ENCODE data around the gene ANKRD39. TPM values are rescaled to one million over a fixed set of nuclear protein-coding genes. Genes with fewer than 3 reads are reported as not detected.

ANKRD39 gene
- total RNA-seq, 1 experiment from 2014 or later, result 19.3 TPM

DNA sequence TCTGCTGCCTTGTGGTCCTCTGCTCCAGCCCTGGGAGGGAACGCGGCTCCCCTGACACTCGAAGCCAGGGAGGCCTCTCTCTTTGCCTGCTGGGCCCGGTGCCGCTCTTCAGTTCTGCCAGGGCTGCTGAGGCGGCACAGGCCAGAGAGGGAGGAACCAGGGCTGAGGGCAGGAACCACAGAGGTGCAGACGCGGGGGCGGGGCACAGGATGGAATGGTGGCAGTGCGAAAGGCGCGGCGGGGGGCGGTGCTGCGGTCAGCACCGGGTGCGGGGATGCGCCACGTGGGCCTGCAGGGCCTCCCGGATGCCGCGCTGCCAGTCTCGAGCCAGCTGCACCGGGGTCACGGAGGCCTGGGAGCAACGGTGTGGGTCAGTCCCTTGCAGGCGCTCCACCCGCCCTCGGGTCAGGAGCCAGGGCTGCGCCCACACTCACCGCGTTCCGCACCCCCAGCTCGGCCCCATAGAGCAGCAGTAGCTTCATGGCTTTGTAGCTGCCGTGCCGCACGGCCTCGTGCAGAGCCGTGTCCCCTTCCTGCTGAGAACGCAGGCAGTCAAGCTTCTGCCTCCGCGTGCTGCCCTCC lies 18.4 kb downstream of the ANKRD39 start:
- Mint-ChIP-seq H3K4me1 (ENCODE audit: low read depth, unreplicated experiment) (peaks cover 9% of the 10 kb centered on the region), H3K4me3 (ENCODE audit: unreplicated experiment) (no peak overlapping the region), H3K27me3 (ENCODE audit: insufficient read depth, unreplicated experiment) (no peaks in the 10 kb centered on the region), H3K9me3 (ENCODE audit: unreplicated experiment) (no peaks in the 10 kb centered on the region), H3K27ac (ENCODE audit: unreplicated experiment) (no peak overlapping the region), H3K36me3 (ENCODE audit: insufficient read depth, unreplicated experiment) (peaks cover 78% of the 10 kb centered on the region)
- Histone ChIP-seq H3K9me3 (no peaks in the 10 kb centered on the region), H3K27me3 (replicated peaks; ENCODE audit: control insufficient read depth, insufficient read depth, low read length) (no peaks in the 10 kb centered on the region), H3K4me1 (peaks cover 8% of the 10 kb centered on the region; the same call in 1 of the 2 replicates), H3K36me3 (ENCODE audit: control insufficient read depth, insufficient read depth, low read length) (no peaks in the 10 kb centered on the region; the same call in none of the 2 replicates), H3K4me3 (ENCODE audit: low read depth, low read length) (no peak overlapping the region)
- POLR2A ChIA-PET, result no interaction called here
- intact Hi-C loops (cut with micrococcal nuclease; ENCODE audit: unreplicated experiment), result no loop called here
- DNase-seq, result no peak
- no TSS peak for BruUV-seq (replicated peaks)
- TF ChIP-seq, protein P1, sequence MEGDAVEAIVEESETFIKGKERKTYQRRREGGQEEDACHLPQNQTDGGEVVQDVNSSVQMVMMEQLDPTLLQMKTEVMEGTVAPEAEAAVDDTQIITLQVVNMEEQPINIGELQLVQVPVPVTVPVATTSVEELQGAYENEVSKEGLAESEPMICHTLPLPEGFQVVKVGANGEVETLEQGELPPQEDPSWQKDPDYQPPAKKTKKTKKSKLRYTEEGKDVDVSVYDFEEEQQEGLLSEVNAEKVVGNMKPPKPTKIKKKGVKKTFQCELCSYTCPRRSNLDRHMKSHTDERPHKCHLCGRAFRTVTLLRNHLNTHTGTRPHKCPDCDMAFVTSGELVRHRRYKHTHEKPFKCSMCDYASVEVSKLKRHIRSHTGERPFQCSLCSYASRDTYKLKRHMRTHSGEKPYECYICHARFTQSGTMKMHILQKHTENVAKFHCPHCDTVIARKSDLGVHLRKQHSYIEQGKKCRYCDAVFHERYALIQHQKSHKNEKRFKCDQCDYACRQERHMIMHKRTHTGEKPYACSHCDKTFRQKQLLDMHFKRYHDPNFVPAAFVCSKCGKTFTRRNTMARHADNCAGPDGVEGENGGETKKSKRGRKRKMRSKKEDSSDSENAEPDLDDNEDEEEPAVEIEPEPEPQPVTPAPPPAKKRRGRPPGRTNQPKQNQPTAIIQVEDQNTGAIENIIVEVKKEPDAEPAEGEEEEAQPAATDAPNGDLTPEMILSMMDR (IDR thresholded peaks at IDR 0.05; ENCODE audit: insufficient read depth in 1 of 2, low read depth in 1 of 2, low read length in 1 of 2, severe bottlenecking in 1 of 2, unreplicated experiment in 1 of 2), result no peak
- CTCF ChIA-PET, result interaction anchor here (1.3 kb wide), 1 partner anchor 20 kb away, joined by 4 read pairs; no protein-coding TSS in a partner anchor

DNA sequence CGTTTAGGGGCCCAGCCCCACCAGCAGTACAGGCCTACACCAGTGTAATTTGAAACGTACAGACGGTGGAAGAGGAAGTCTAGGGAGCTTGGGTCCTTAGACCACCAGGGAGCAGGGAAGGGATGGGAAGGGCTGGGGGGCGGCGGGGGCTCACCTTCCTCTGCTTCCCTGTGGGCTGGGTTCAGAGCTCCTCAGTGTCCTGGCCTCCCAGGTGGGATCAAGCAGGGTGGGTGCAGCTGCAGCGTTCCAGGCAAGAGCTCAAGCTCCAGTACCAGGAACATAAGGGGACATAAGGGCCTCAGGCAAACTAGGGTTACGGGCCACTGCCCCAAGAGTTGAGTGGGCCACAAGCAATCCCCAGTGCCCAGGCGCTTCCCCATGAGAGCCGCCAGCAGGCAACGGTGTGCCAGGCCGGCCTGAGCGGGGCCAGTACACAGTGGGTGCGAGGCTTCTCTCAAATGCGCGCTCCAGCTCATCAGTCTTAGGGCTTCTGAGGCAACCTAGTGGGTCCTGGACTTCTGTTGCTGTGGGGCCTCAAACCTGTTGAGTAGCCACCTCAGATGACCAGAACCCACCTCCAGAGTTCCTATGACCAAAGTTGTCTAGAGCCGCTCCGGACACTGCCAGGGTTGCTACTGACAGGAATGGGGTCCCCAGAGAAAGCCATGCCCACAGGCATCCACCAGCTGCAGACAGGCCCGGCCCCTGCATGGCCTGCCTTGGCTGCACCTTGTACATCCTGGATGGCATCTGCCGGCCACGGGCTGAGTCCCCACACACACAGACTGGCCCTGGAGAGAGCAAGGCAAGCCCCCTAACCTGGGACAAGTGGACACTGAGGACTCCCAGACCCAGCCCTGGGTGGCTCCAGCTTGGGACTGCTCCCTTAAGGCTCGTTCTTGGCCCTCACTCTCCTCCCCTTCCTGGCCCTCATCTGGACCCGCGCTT lies 19.2 kb downstream of the ANKRD39 start:
- intact Hi-C loops (cut with micrococcal nuclease; ENCODE audit: unreplicated experiment), result no loop called here
- POLR2A ChIA-PET, result no interaction called here
- Histone ChIP-seq H3K4me1 (peaks cover 12% of the 10 kb centered on the region), H3K4me3 (ENCODE audit: low read depth, low read length) (no peak overlapping the region), H3K36me3 (ENCODE audit: control insufficient read depth, insufficient read depth, low read length) (no peaks in the 10 kb centered on the region; the same call in none of the 2 replicates), H3K27me3 (replicated peaks; ENCODE audit: control insufficient read depth, insufficient read depth, low read length) (no peaks in the 10 kb centered on the region), H3K9me3 (no peaks in the 10 kb centered on the region)
- Mint-ChIP-seq H3K9me3 (ENCODE audit: unreplicated experiment) (no peaks in the 10 kb centered on the region), H3K4me1 (ENCODE audit: low read depth, unreplicated experiment) (peaks cover 9% of the 10 kb centered on the region), H3K27me3 (ENCODE audit: insufficient read depth, unreplicated experiment) (no peaks in the 10 kb centered on the region), H3K27ac (ENCODE audit: unreplicated experiment) (no peak overlapping the region), H3K4me3 (ENCODE audit: unreplicated experiment) (no peak overlapping the region), H3K36me3 (ENCODE audit: insufficient read depth, unreplicated experiment) (peaks cover 77% of the 10 kb centered on the region)
- DNase-seq, result no peak
- TF ChIP-seq, protein P1 (IDR thresholded peaks at IDR 0.05; ENCODE audit: insufficient read depth in 1 of 2, low read depth in 1 of 2, low read length in 1 of 2, severe bottlenecking in 1 of 2, unreplicated experiment in 1 of 2), result no peak
- CTCF ChIA-PET, result interaction anchor here (1.3 kb wide), 1 partner anchor 19 kb away, joined by 4 read pairs; no protein-coding TSS in a partner anchor
- BruUV-seq (replicated peaks), result no TSS peak

DNA sequence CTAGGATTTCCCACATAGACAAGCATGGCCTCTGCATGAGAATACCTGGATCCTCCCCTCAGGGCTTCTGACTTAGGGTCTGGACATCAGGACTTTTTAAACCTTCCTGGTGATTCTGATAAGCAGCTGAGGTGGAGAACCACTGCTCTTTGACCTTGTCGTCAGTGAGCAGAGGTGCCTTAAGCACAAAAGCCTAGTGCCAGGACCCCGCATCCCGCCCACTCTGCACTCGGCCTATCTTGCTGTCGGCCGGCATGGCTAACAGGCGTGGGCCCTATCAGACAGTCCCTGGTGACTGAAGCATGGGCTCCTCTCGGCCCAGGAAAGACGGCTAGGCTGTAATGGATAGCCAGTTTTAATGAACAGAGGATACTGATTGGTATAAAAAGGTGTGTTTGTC lies 20.2 kb downstream of the ANKRD39 start:
- TF ChIP-seq, protein P1 (IDR thresholded peaks at IDR 0.05; ENCODE audit: insufficient read depth in 1 of 2, low read depth in 1 of 2, low read length in 1 of 2, severe bottlenecking in 1 of 2, unreplicated experiment in 1 of 2), result no peak
- Mint-ChIP-seq H3K9me3 (ENCODE audit: unreplicated experiment) (no peaks in the 10 kb centered on the region), H3K36me3 (ENCODE audit: insufficient read depth, unreplicated experiment) (peaks cover 77% of the 10 kb centered on the region), H3K4me1 (ENCODE audit: low read depth, unreplicated experiment) (peaks cover 19% of the 10 kb centered on the region), H3K27ac (ENCODE audit: unreplicated experiment) (no peak overlapping the region), H3K4me3 (ENCODE audit: unreplicated experiment) (no peak overlapping the region), H3K27me3 (ENCODE audit: insufficient read depth, unreplicated experiment) (no peaks in the 10 kb centered on the region)
- Histone ChIP-seq H3K9me3 (no peaks in the 10 kb centered on the region), H3K4me3 (ENCODE audit: low read depth, low read length) (no peak overlapping the region), H3K36me3 (ENCODE audit: control insufficient read depth, insufficient read depth, low read length) (peaks cover 6% of the 10 kb centered on the region), H3K27me3 (replicated peaks; ENCODE audit: control insufficient read depth, insufficient read depth, low read length) (no peaks in the 10 kb centered on the region), H3K4me1 (peaks cover 22% of the 10 kb centered on the region)
- no peak for DNase-seq
- no TSS peak for BruUV-seq (replicated peaks)
- ChIA-PET POLR2A (interaction anchor here (0.7 kb wide), 1 partner anchor 80 kb away, joined by 3 read pairs; no protein-coding TSS in a partner anchor), CTCF (no interaction called here)
- intact Hi-C loops (cut with micrococcal nuclease; ENCODE audit: unreplicated experiment), result no loop called here
